Measurements from ENCODE around the gene CFAP161.

CFAP161 gene

DNA sequence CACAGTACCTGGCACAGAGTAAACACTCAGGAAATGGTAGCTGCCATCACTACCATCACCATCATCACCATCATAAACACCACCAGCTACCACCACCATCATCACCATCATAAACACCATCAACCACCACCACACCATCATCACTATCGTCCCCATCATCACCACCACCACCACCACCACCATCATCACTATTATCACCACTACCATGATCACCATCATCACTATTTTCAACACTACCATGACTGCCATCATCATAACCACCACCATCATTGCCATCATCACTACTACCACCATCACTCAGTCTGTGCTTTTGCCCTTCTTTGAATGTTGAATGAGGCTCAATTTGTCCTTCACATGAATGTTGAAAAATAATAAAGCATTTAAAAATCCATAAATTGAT, 41.4 kb downstream of the CFAP161 start:
- Histone ChIP-seq H3F3A (ENCODE audit: insufficient read depth, low read length) (no peaks in the 10 kb centered on the region), H3K9me3 (replicated peaks; ENCODE audit: insufficient read depth, low read length) (no peaks in the 10 kb centered on the region), H3K36me3 (replicated peaks; ENCODE audit: insufficient read depth, low read length) (no peaks in the 10 kb centered on the region), H3K4me2 (ENCODE audit: low read depth, low read length) (no peak overlapping the region), H3K79me2 (ENCODE audit: low read length) (no peaks in the 10 kb centered on the region), H3K27ac (ENCODE audit: low read length) (no peak overlapping the region), H2AFZ (ENCODE audit: low read length) (no peak overlapping the region), H4K20me1 (ENCODE audit: insufficient read depth, low read length) (no peaks in the 10 kb centered on the region), H3K9ac (ENCODE audit: low read length) (no peak overlapping the region), H3K4me1 (ENCODE audit: low read length) (no peaks in the 10 kb centered on the region), H3K9me2 (replicated peaks; ENCODE audit: insufficient read depth, low read length) (no peaks in the 10 kb centered on the region), H3K4me3 (ENCODE audit: low read length) (no peak overlapping the region), H3K27me3 (replicated peaks; ENCODE audit: insufficient read depth, low read length) (no peaks in the 10 kb centered on the region)
- no peak for DNase-seq
- TF ChIP-seq EZH2 (optimal IDR thresholded peaks at IDR 0.05; ENCODE audit: low read depth, low read length) (no peak), EZH2phosphoT487 (IDR thresholded peaks at IDR 0.05; ENCODE audit: low read length) (no peak), CTCF (IDR thresholded peaks at IDR 0.05; ENCODE audit: low read length) (no peak)

DNA sequence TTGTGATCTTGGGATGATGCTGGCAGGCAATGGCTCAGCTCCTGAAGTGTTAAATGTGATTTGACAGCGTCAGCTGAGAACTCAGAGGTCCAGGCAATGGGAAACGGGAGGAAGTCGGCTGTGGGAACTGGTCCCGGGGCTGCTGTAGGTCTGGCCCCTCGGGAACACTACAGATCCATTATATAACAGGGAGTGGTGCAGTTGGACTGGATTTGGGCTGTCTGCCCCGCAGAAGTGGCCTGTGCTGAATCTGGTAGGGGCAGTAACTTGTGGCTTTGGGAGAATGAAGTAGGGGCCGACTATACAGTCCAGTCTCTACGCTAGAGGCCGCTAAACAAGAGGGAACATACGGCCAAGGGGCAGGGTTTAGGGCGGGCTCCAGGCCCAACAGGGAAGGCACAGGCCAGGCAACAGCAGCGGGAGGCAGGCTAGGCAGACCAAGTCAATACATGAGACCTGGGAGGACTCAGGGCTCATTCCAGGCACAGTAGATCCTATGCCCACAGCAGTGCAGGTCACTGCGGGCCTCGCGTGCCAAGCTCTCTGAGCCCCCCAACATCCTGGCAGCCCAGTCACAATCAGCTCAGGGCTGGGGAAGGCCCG, 42.3 kb downstream of the CFAP161 start:
- no peaks in the 10 kb centered on the region for H3K36me3 ChIP-seq (replicated peaks; ENCODE audit: insufficient read depth, low read length)
- no peaks in the 10 kb centered on the region for H3K27me3 ChIP-seq (replicated peaks; ENCODE audit: insufficient read depth, low read length)
- no peaks in the 10 kb centered on the region for H3K9me3 ChIP-seq (replicated peaks; ENCODE audit: insufficient read depth, low read length)
- H3K4me1 ChIP-seq (ENCODE audit: low read length): no peaks in the 10 kb centered on the region
- H3K9ac ChIP-seq (ENCODE audit: low read length): no peak overlapping the region
- no peak for DNase-seq
- no peak for TF ChIP-seq CTCF (IDR thresholded peaks at IDR 0.05; ENCODE audit: low read length)
- no peak for TF ChIP-seq EZH2 (optimal IDR thresholded peaks at IDR 0.05; ENCODE audit: low read depth, low read length)
- TF ChIP-seq EZH2phosphoT487 (IDR thresholded peaks at IDR 0.05; ENCODE audit: low read length): no peak
- H3K9me2 ChIP-seq (replicated peaks; ENCODE audit: insufficient read depth, low read length): no peaks in the 10 kb centered on the region
- H3K79me2 ChIP-seq (ENCODE audit: low read length): no peaks in the 10 kb centered on the region
- H2AFZ ChIP-seq (ENCODE audit: low read length): no peak overlapping the region
- no peaks in the 10 kb centered on the region for H4K20me1 ChIP-seq (ENCODE audit: insufficient read depth, low read length)
- no peak overlapping the region for H3K27ac ChIP-seq (ENCODE audit: low read length)
- H3K4me3 ChIP-seq (ENCODE audit: low read length): no peak overlapping the region
- no peaks in the 10 kb centered on the region for H3F3A ChIP-seq (ENCODE audit: insufficient read depth, low read length)
- H3K4me2 ChIP-seq (ENCODE audit: low read depth, low read length): no peak overlapping the region

- Histone ChIP-seq H2AFZ (ENCODE audit: low read length) (no peak overlapping the region), H3K4me2 (ENCODE audit: low read depth, low read length) (no peak overlapping the region), H3K27ac (ENCODE audit: low read length) (no peak overlapping the region), H3K4me3 (ENCODE audit: low read length) (no peak overlapping the region), H3K9me3 (replicated peaks; ENCODE audit: insufficient read depth, low read length) (no peaks in the 10 kb centered on the region), H3K4me1 (ENCODE audit: low read length) (no peaks in the 10 kb centered on the region), H3K27me3 (replicated peaks; ENCODE audit: insufficient read depth, low read length) (no peaks in the 10 kb centered on the region), H3F3A (ENCODE audit: insufficient read depth, low read length) (no peaks in the 10 kb centered on the region), H3K79me2 (ENCODE audit: low read length) (no peaks in the 10 kb centered on the region), H3K9ac (ENCODE audit: low read length) (no peak overlapping the region), H3K9me2 (replicated peaks; ENCODE audit: insufficient read depth, low read length) (no peaks in the 10 kb centered on the region), H3K36me3 (replicated peaks; ENCODE audit: insufficient read depth, low read length) (no peaks in the 10 kb centered on the region), H4K20me1 (ENCODE audit: insufficient read depth, low read length) (no peaks in the 10 kb centered on the region)
- DNase-seq: no peak
- TF ChIP-seq EZH2phosphoT487 (IDR thresholded peaks at IDR 0.05; ENCODE audit: low read length): no peak
- no peak for TF ChIP-seq CTCF (IDR thresholded peaks at IDR 0.05; ENCODE audit: low read length)
- TF ChIP-seq EZH2 (optimal IDR thresholded peaks at IDR 0.05; ENCODE audit: low read depth, low read length): no peak
Observed at GRCh38 chr15:81178365-81178764, 44.3 kb downstream of the CFAP161 start.
